ENCODE measurements around the gene WDR73.
"Not testable (repeated sequence)": the region's sequence is repeated elsewhere in the genome, so short reads cannot be mapped to it uniquely, and the experiment has no call there.

Gene WDR73

GRCh38 chr15:84657748-84658079, 3.6 kb upstream of the WDR73 start:
- Histone ChIP-seq H3K4me1 (ENCODE audit: control insufficient read depth, insufficient read depth, low read length, poor library complexity, severe bottlenecking) (peaks cover 15% of the 10 kb centered on the region), H3K9me3 (ENCODE audit: control insufficient read depth, low read length) (no peaks in the 10 kb centered on the region), H3K36me3 (ENCODE audit: control insufficient read depth, insufficient read depth, low read length) (peaks cover 14% of the 10 kb centered on the region), H3K27ac (ENCODE audit: low read depth, low read length, severe bottlenecking) (peak overlapping the region; percentile 79), H3K4me3 (ENCODE audit: extremely low read depth, insufficient read depth, low read length, poor library complexity, severe bottlenecking) (peak overlapping the region; percentile 41)
- 28 to 43% methylated on average over 12 to 14 of the region's 17 CpGs for WGBS, 2 experiments (ENCODE audit: insufficient coverage in 2 of 2)

DNA sequence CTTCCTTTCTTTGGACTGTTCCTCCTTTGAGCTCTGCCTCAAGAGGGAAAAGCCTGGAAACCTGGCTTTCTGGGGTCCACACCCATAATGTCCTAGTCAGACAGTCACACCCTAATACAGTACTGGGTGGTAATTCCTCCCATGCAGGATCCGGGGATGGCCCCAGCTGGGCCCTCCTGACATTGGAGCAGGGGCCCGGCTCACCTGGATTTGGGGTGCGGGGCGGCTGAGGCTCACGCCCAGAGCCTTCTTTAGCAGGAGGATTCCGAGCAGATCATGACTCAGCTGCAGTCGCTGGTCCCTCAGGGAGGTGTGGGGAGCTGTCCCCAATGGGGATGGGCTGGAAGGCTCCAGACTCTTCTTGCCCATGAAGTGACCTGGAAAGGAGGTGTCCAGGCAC, 2.9 kb upstream of the WDR73 start:
- Histone ChIP-seq H3K27ac (ENCODE audit: low read depth, low read length, severe bottlenecking) (no peak overlapping the region), H3K4me1 (ENCODE audit: control insufficient read depth, insufficient read depth, low read length, poor library complexity, severe bottlenecking) (peaks cover 21% of the 10 kb centered on the region), H3K9me3 (ENCODE audit: control insufficient read depth, low read length) (no peaks in the 10 kb centered on the region), H3K4me3 (ENCODE audit: extremely low read depth, insufficient read depth, low read length, poor library complexity, severe bottlenecking) (no peak overlapping the region), H3K36me3 (ENCODE audit: control insufficient read depth, insufficient read depth, low read length) (peaks cover 17% of the 10 kb centered on the region)
- 94 to 100% methylated on average over 5 to 7 of the region's 7 CpGs for WGBS, 2 experiments (ENCODE audit: insufficient coverage in 2 of 2)

- peak overlapping the region; percentile 91 for H3K27ac ChIP-seq (ENCODE audit: low read depth, low read length, severe bottlenecking)
- peaks cover 21% of the 10 kb centered on the region for H3K4me1 ChIP-seq (ENCODE audit: control insufficient read depth, insufficient read depth, low read length, poor library complexity, severe bottlenecking)
- WGBS, 2 experiments (ENCODE audit: insufficient coverage in 2 of 2): 12 to 17% methylated on average over 17 to 18 of the region's 19 CpGs
- H3K4me3 ChIP-seq (ENCODE audit: extremely low read depth, insufficient read depth, low read length, poor library complexity, severe bottlenecking): peak overlapping the region; percentile 80
- no peaks in the 10 kb centered on the region for H3K9me3 ChIP-seq (ENCODE audit: control insufficient read depth, low read length)
- peaks cover 27% of the 10 kb centered on the region for H3K36me3 ChIP-seq (ENCODE audit: control insufficient read depth, insufficient read depth, low read length)
Measured at GRCh38 chr15:84654689-84655453, 788 bp upstream of the WDR73 start.

- Histone ChIP-seq H3K36me3 (ENCODE audit: control insufficient read depth, insufficient read depth, low read length) (peaks cover 41% of the 10 kb centered on the region), H3K4me1 (ENCODE audit: control insufficient read depth, insufficient read depth, low read length, poor library complexity, severe bottlenecking) (peaks cover 19% of the 10 kb centered on the region), H3K27ac (ENCODE audit: low read depth, low read length, severe bottlenecking) (peak overlapping the region; percentile 91), H3K4me3 (ENCODE audit: extremely low read depth, insufficient read depth, low read length, poor library complexity, severe bottlenecking) (peak overlapping the region; percentile 80), H3K9me3 (ENCODE audit: control insufficient read depth, low read length) (no peaks in the 10 kb centered on the region)
- 27 to 29% methylated on average over 6 to 7 of the region's 7 CpGs for WGBS, 2 experiments (ENCODE audit: insufficient coverage in 2 of 2)
Measured at GRCh38 chr15:84653584-84653909, 536 bp downstream of the WDR73 start.

DNA sequence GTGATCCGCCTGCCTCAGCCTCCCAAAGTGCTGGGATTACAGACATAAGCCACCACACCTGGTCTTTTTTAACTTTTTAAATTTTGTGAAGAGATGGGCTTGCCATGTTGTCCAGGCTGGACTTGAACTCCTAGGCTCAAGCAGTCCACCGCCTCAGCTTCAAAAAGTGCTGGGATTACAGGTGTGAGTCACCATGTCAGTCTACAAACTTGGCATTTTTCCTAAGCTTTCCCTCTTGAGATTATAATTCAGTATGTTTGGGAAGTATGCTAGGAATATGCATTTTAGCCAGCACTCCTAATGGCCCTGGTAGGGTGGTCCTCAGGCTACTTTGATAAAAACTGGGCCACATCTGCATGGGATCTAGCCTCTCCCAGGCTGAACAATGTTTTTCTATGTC, 4.4 kb downstream of the WDR73 start:
- peaks cover 19% of the 10 kb centered on the region for H3K4me1 ChIP-seq (ENCODE audit: control insufficient read depth, insufficient read depth, low read length, poor library complexity, severe bottlenecking)
- H3K4me3 ChIP-seq (ENCODE audit: extremely low read depth, insufficient read depth, low read length, poor library complexity, severe bottlenecking): no peak overlapping the region
- H3K9me3 ChIP-seq (ENCODE audit: control insufficient read depth, low read length): no peaks in the 10 kb centered on the region
- 100% methylated on average over 1 of the region's 2 CpGs; no CpG with 5 or more reads in 1 of the 2 experiments for WGBS, 2 experiments (ENCODE audit: insufficient coverage in 2 of 2)
- no peak overlapping the region for H3K27ac ChIP-seq (ENCODE audit: low read depth, low read length, severe bottlenecking)
- H3K36me3 ChIP-seq (ENCODE audit: control insufficient read depth, insufficient read depth, low read length): peaks cover 72% of the 10 kb centered on the region

DNA sequence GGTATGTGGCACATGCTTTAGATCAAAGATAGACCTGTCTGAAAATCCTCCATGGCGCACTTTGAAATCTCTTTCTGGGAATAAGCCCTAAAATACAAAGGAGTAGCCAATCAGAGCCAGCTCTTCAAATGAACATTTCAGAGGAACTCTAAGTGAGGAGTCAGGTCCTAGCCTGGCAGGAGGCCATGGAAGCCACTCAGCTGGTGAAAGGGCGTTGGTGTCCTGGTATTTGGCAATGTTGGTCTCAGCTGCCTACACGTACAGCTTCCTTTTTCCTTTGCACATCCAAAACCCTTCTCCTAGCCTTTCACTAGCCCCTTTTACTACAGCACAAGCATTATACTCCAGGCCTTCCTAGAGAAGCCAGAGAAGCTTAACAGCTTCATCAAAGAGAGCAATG, 5.5 kb downstream of the WDR73 start:
- no peaks in the 10 kb centered on the region for H3K9me3 ChIP-seq (ENCODE audit: control insufficient read depth, low read length)
- peaks cover 83% of the 10 kb centered on the region for H3K36me3 ChIP-seq (ENCODE audit: control insufficient read depth, insufficient read depth, low read length)
- peaks cover 19% of the 10 kb centered on the region for H3K4me1 ChIP-seq (ENCODE audit: control insufficient read depth, insufficient read depth, low read length, poor library complexity, severe bottlenecking)
- no peak overlapping the region for H3K27ac ChIP-seq (ENCODE audit: low read depth, low read length, severe bottlenecking)
- no peak overlapping the region for H3K4me3 ChIP-seq (ENCODE audit: extremely low read depth, insufficient read depth, low read length, poor library complexity, severe bottlenecking)
- WGBS, 2 experiments (ENCODE audit: insufficient coverage in 2 of 2): 92 to 100% methylated on average over 2 of the region's 3 CpGs

- Histone ChIP-seq H3K4me1 (ENCODE audit: control insufficient read depth, insufficient read depth, low read length, poor library complexity, severe bottlenecking) (peaks cover 13% of the 10 kb centered on the region), H3K4me3 (ENCODE audit: extremely low read depth, insufficient read depth, low read length, poor library complexity, severe bottlenecking) (no peak overlapping the region), H3K36me3 (ENCODE audit: control insufficient read depth, insufficient read depth, low read length) (peaks cover 89% of the 10 kb centered on the region), H3K27ac (ENCODE audit: low read depth, low read length, severe bottlenecking) (no peak overlapping the region), H3K9me3 (ENCODE audit: control insufficient read depth, low read length) (no peaks in the 10 kb centered on the region)
Measured at GRCh38 chr15:84647726-84648125, 6.4 kb downstream of the WDR73 start.

GRCh38 chr15:84645997-84646396, 8.1 kb downstream of the WDR73 start:
- no peaks in the 10 kb centered on the region for H3K4me1 ChIP-seq (ENCODE audit: control insufficient read depth, insufficient read depth, low read length, poor library complexity, severe bottlenecking)
- H3K4me3 ChIP-seq (ENCODE audit: extremely low read depth, insufficient read depth, low read length, poor library complexity, severe bottlenecking): no peak overlapping the region
- H3K27ac ChIP-seq (ENCODE audit: low read depth, low read length, severe bottlenecking): no peak overlapping the region
- H3K9me3 ChIP-seq (ENCODE audit: control insufficient read depth, low read length): no peaks in the 10 kb centered on the region
- WGBS, 2 experiments (ENCODE audit: insufficient coverage in 2 of 2): 89 to 99% methylated on average over 3 to 10 of the region's 10 CpGs
- peaks cover 93% of the 10 kb centered on the region for H3K36me3 ChIP-seq (ENCODE audit: control insufficient read depth, insufficient read depth, low read length)

GRCh38 chr15:84645496-84645895, 8.6 kb downstream of the WDR73 start:
- 92 to 99% methylated on average over 6 to 10 of the region's 10 CpGs for WGBS, 2 experiments (ENCODE audit: insufficient coverage in 2 of 2)
- H3K4me3 ChIP-seq (ENCODE audit: extremely low read depth, insufficient read depth, low read length, poor library complexity, severe bottlenecking): no peak overlapping the region
- no peaks in the 10 kb centered on the region for H3K9me3 ChIP-seq (ENCODE audit: control insufficient read depth, low read length)
- H3K36me3 ChIP-seq (ENCODE audit: control insufficient read depth, insufficient read depth, low read length): peaks cover 94% of the 10 kb centered on the region
- no peaks in the 10 kb centered on the region for H3K4me1 ChIP-seq (ENCODE audit: control insufficient read depth, insufficient read depth, low read length, poor library complexity, severe bottlenecking)
- H3K27ac ChIP-seq (ENCODE audit: low read depth, low read length, severe bottlenecking): no peak overlapping the region

- no peak overlapping the region for H3K4me3 ChIP-seq (ENCODE audit: extremely low read depth, insufficient read depth, low read length, poor library complexity, severe bottlenecking)
- 98% methylated on average over 4 to 5 of the region's 6 CpGs for WGBS, 2 experiments (ENCODE audit: insufficient coverage in 2 of 2)
- no peaks in the 10 kb centered on the region for H3K9me3 ChIP-seq (ENCODE audit: control insufficient read depth, low read length)
- no peak overlapping the region for H3K27ac ChIP-seq (ENCODE audit: low read depth, low read length, severe bottlenecking)
- H3K4me1 ChIP-seq (ENCODE audit: control insufficient read depth, insufficient read depth, low read length, poor library complexity, severe bottlenecking): no peaks in the 10 kb centered on the region
- peaks cover 97% of the 10 kb centered on the region for H3K36me3 ChIP-seq (ENCODE audit: control insufficient read depth, insufficient read depth, low read length)
Measured at GRCh38 chr15:84643838-84644237, 10.2 kb downstream of the WDR73 start.

GRCh38 chr15:84642640-84643039, 11.4 kb downstream of the WDR73 start:
- H3K4me3 ChIP-seq (ENCODE audit: extremely low read depth, insufficient read depth, low read length, poor library complexity, severe bottlenecking); H3K9me3 ChIP-seq (ENCODE audit: control insufficient read depth, low read length); H3K27ac ChIP-seq (ENCODE audit: low read depth, low read length, severe bottlenecking); H3K4me1 ChIP-seq (ENCODE audit: control insufficient read depth, insufficient read depth, low read length, poor library complexity, severe bottlenecking): not testable (repeated sequence)
- WGBS, 2 experiments (ENCODE audit: insufficient coverage in 2 of 2): 50% methylated on average over 2 of the region's 2 CpGs
- H3K36me3 ChIP-seq (ENCODE audit: control insufficient read depth, insufficient read depth, low read length): peaks cover 94% of the 10 kb centered on the region
